NCI-H146 (cell line): ENCODE results near the gene LPCAT2.

Source experiments
- DNase-seq: peaks from one replicate; lab custom pipeline; 2025; lab: John Stamatoyannopoulos, UW

Gene LPCAT2

GRCh38 chr16:55503726-55504550, 4.9 kb upstream of the LPCAT2 start:
- no peak for DNase-seq

GRCh38 chr16:55505333-55506015, 3.4 kb upstream of the LPCAT2 start:
- DNase-seq: no peak

- no peak for DNase-seq
These were observed 2.8 kb upstream of the LPCAT2 start for GRCh38 chr16:55506083-55506482.

GRCh38 chr16:55506708-55507107, 2.2 kb upstream of the LPCAT2 start:
- DNase-seq: no peak

- no peak for DNase-seq
These were observed 476 bp upstream of the LPCAT2 start for GRCh38 chr16:55508271-55508921.

- DNase-seq: no peak
These were observed 1.4 kb downstream of the LPCAT2 start for GRCh38 chr16:55510185-55510805.

GRCh38 chr16:55512941-55513340, 4.1 kb downstream of the LPCAT2 start:
- no peak for DNase-seq

GRCh38 chr16:55513616-55514015, 4.7 kb downstream of the LPCAT2 start:
- DNase-seq: no peak

- DNase-seq: no peak
These were observed 6.2 kb downstream of the LPCAT2 start for GRCh38 chr16:55515111-55515510.

- no peak for DNase-seq
These were observed 12.9 kb downstream of the LPCAT2 start for GRCh38 chr16:55521792-55522191.

GRCh38 chr16:55526441-55526840, 17.6 kb downstream of the LPCAT2 start:
- no peak for DNase-seq

GRCh38 chr16:55527885-55528284, 19.0 kb downstream of the LPCAT2 start:
- DNase-seq: no peak

GRCh38 chr16:55529018-55529417, 20.1 kb downstream of the LPCAT2 start:
- DNase-seq: no peak

GRCh38 chr16:55530316-55530856, 21.5 kb downstream of the LPCAT2 start:
- DNase-seq: no peak

GRCh38 chr16:55532227-55532626, 23.4 kb downstream of the LPCAT2 start:
- no peak for DNase-seq

GRCh38 chr16:55534756-55535155, 25.9 kb downstream of the LPCAT2 start:
- DNase-seq: no peak

GRCh38 chr16:55539049-55539448, 30.2 kb downstream of the LPCAT2 start:
- no peak for DNase-seq

GRCh38 chr16:55539488-55539887, 30.6 kb downstream of the LPCAT2 start:
- DNase-seq: no peak

GRCh38 chr16:55540221-55540620, 31.3 kb downstream of the LPCAT2 start:
- no peak for DNase-seq

- no peak for DNase-seq
These were observed 33.7 kb downstream of the LPCAT2 start for GRCh38 chr16:55542459-55543082.

GRCh38 chr16:55543472-55543871, 34.6 kb downstream of the LPCAT2 start:
- DNase-seq: no peak

- DNase-seq: no peak
These were observed 43.7 kb downstream of the LPCAT2 start for GRCh38 chr16:55552621-55553020.
